ENCODE data around the gene GMPR2.

GRCh38 chr14:24249230-24250021 is 16.7 kb downstream of the GMPR2 start:
- TF ChIP-seq ZNF792 (CRISPR knock-in tag; IDR thresholded peaks at IDR 0.05) (no peak), EP300 (IDR thresholded peaks at IDR 0.05; ENCODE audit: low read depth in 2 of 2, low read length in 2 of 2) (no peak), EP300 (CRISPR knock-in tag; IDR thresholded peaks at IDR 0.05; ENCODE audit: borderline replicate concordance) (no peak), ZNF704 (CRISPR knock-in tag; IDR thresholded peaks at IDR 0.05; ENCODE audit: borderline replicate concordance) (no peak), CTCF (CRISPR knock-in tag; IDR thresholded peaks at IDR 0.05) (no peak), ZFP62 (CRISPR knock-in tag; IDR thresholded peaks at IDR 0.05) (no peak), TCF7 (IDR thresholded peaks at IDR 0.05; ENCODE audit: low read depth) (no peak), RERE (CRISPR knock-in tag; IDR thresholded peaks at IDR 0.05; ENCODE audit: low read depth) (no peak), ZNF577 (CRISPR knock-in tag; IDR thresholded peaks at IDR 0.05; ENCODE audit: borderline replicate concordance, low read depth) (no peak), HMGA1 (CRISPR knock-in tag; conservative IDR thresholded peaks at IDR 0.05) (no peak), MAX (IDR thresholded peaks at IDR 0.05) (no peak), PHB2 (IDR thresholded peaks at IDR 0.05; ENCODE audit: partially characterized antibody) (no peak)
